Endothelial cell of umbilical vein (primary cell): Measurements from ENCODE around the gene ACP1. TPM values are rescaled to one million over a fixed set of nuclear protein-coding genes. Genes with fewer than 3 reads are reported as not detected.

Source experiments
- BruUV-seq: library from RNA; stranded (reverse); fragments of 400-500 nt; replicated peaks from 2 replicates; lab custom pipeline; 2021; lab: Mats Ljungman, UMichigan
- CTCF ChIA-PET: fragments of 300-600, 350-600 bp; sonication (Branson Sonifier 250); formaldehyde crosslinking; loops from one replicate; lab custom pipeline; 2021; ENCODE audit warnings: antibody characterized with exemption, inconsistent platforms; lab: Charles Lee
- POLR2A ChIA-PET: fragments of 300-600, 350-600 bp; sonication (Branson Sonifier 250); formaldehyde crosslinking; loops from one replicate; lab custom pipeline; 2021; ENCODE audit warnings: antibody characterized with exemption, inconsistent platforms; lab: Charles Lee
- DNase-seq: peaks from one replicate; pipeline ENCODE4 v3.0.0-alpha.2; 2011; ENCODE audit warnings: low read depth, low spot score
- FAIRE-seq: peaks from 2 replicates; lab custom pipeline; 2011; peaks lifted over from hg19 to GRCh38; lab: Jason Lieb, UNC
- H2AFZ ChIP-seq: 2 replicates; pipeline ENCODE4 v1.6.0; 2012; ENCODE audit warnings: low read depth, low read length, control low read depth, inconsistent platforms
- H3K27ac ChIP-seq: 2 replicates; pipeline ENCODE4 v1.5.1; 2011; ENCODE audit warnings: low read depth, mild to moderate bottlenecking, control low read depth, low read length, moderate library complexity; ENCODE audit not compliant: insufficient read depth
- H3K27me3 ChIP-seq, 2 experiments: 2 replicates each; pipeline versions ENCODE4 v1.6.0 to v1.6.1; 2011; ENCODE audit warnings: low read length in 2 of 2, mixed read lengths in 1 of 2; ENCODE audit not compliant: control insufficient read depth in 2 of 2, insufficient read depth in 2 of 2
- H3K36me3 ChIP-seq, 2 experiments: 2 replicates in 1 of 2; 3 replicates in 1 of 2; pipeline ENCODE4 v1.5.1; 2011; ENCODE audit warnings: low read length in 2 of 2, mild to moderate bottlenecking in 1 of 2, moderate library complexity in 1 of 2; ENCODE audit not compliant: control insufficient read depth in 2 of 2, insufficient read depth in 2 of 2; ENCODE audit errors: extremely low read depth in 1 of 2
- H3K4me1 ChIP-seq: 3 replicates; pipeline ENCODE4 v1.5.1; 2011; ENCODE audit warnings: mild to moderate bottlenecking, low read length; ENCODE audit not compliant: control insufficient read depth, insufficient read depth; ENCODE audit errors: extremely low read depth
- H3K4me2 ChIP-seq: 2 replicates; pipeline ENCODE4 v1.6.1; 2011; ENCODE audit warnings: low read length, control low read depth, mixed read lengths; ENCODE audit not compliant: insufficient read depth
- H3K4me3 ChIP-seq, 3 experiments: fragments of 200-600 bp in 1 of 3; sonication (generic), shearing (Covaris generic) in 1 of 3; replicated peaks in 1 of 3; 2 replicates each; pipeline ENCODE4 v1.5.1; 2011 to 2016; ENCODE audit warnings: control low read depth in 3 of 3, low read length in 3 of 3, mild to moderate bottlenecking in 2 of 3, inconsistent platforms in 1 of 3, low read depth in 1 of 3, moderate library complexity in 1 of 3; ENCODE audit not compliant: insufficient read depth in 1 of 3
- H3K79me2 ChIP-seq: 2 replicates; pipeline ENCODE4 v1.6.0; 2012; ENCODE audit warnings: low read length, inconsistent platforms; ENCODE audit not compliant: control insufficient read depth, insufficient read depth
- H3K9ac ChIP-seq: replicated peaks from 2 replicates; pipeline ENCODE3; 2011; ENCODE audit warnings: low read length, control low read depth; ENCODE audit not compliant: insufficient read depth; ENCODE audit errors: extremely low read depth
- H3K9me1 ChIP-seq: replicated peaks from 3 replicates; pipeline ENCODE4 v1.6.0; 2011; ENCODE audit warnings: mild to moderate bottlenecking, low read length; ENCODE audit not compliant: control insufficient read depth, insufficient read depth; ENCODE audit errors: extremely low read depth
- H3K9me3 ChIP-seq: replicated peaks from 2 replicates; pipeline ENCODE4 v1.5.1; 2012; ENCODE audit warnings: low read length, inconsistent platforms; ENCODE audit not compliant: control insufficient read depth, insufficient read depth
- H4K20me1 ChIP-seq: replicated peaks from 2 replicates; pipeline ENCODE3; 2011; ENCODE audit warnings: mild to moderate bottlenecking, low read length; ENCODE audit not compliant: control insufficient read depth, insufficient read depth; ENCODE audit errors: extremely low read depth
- CTCF ChIP-seq, 2 donors: IDR thresholded peaks; 1 replicate in 1 of 2; 2 replicates in 1 of 2; pipeline ENCODE4 v1.5.1; 2011; ENCODE audit warnings: low read length in 2 of 2, mild to moderate bottlenecking in 2 of 2, moderate library complexity in 2 of 2, control low read depth in 1 of 2, inconsistent platforms in 1 of 2, low read depth in 1 of 2; ENCODE audit not compliant: insufficient read depth in 1 of 2; ENCODE audit errors: extremely low read depth in 1 of 2
- EZH2 ChIP-seq: IDR thresholded peaks from 2 replicates; pipeline ENCODE4 v1.6.1; 2012; ENCODE audit warnings: borderline replicate concordance, low read depth, mild to moderate bottlenecking, moderate library complexity, low read length, inconsistent platforms; ENCODE audit not compliant: severe bottlenecking
- FOS ChIP-seq: IDR thresholded peaks from 2 replicates; pipeline ENCODE4 v1.6.1; 2011; ENCODE audit warnings: mild to moderate bottlenecking, low read length, moderate library complexity, borderline replicate concordance; ENCODE audit not compliant: insufficient read depth
- GATA2 ChIP-seq: IDR thresholded peaks from 2 replicates; pipeline ENCODE4 v1.7.0; 2011; ENCODE audit warnings: low read depth, mild to moderate bottlenecking, moderate library complexity, mixed read lengths, low read length; ENCODE audit not compliant: insufficient read length, insufficient read depth
- JUN ChIP-seq: IDR thresholded peaks from 2 replicates; pipeline ENCODE4 v1.6.1; 2011; ENCODE audit warnings: borderline replicate concordance, low read depth; ENCODE audit not compliant: insufficient read length, insufficient read depth
- MAX ChIP-seq: IDR thresholded peaks from 2 replicates; pipeline ENCODE4 v1.6.1; 2011; ENCODE audit not compliant: insufficient read depth, insufficient read length
- MYC ChIP-seq: IDR thresholded peaks from one replicate; pipeline ENCODE4 v1.6.1; 2011; ENCODE audit warnings: mild to moderate bottlenecking, low read depth, low read length
- POLR2A ChIP-seq: IDR thresholded peaks from 2 replicates; pipeline ENCODE4 v1.6.1; 2012; ENCODE audit warnings: low read depth, mild to moderate bottlenecking, control low read depth, low read length
- POLR2AphosphoS5 ChIP-seq: IDR thresholded peaks from 2 replicates; pipeline ENCODE4 v1.6.1; 2012; ENCODE audit warnings: low read depth, mild to moderate bottlenecking, control low read depth, low read length, moderate library complexity; ENCODE audit not compliant: insufficient read depth
- dilution Hi-C: fragments of 300-500 bp; cut with MboI; formaldehyde crosslinking; loops from one replicate; pipeline ENCODE4 v1.15.0; 2019; ENCODE audit warnings: low sequenced_read_pairs; ENCODE audit not compliant: extremely low pct_ligation_motif_present
- intact Hi-C: fragments of 100-400 bp; cut with micrococcal nuclease; formaldehyde crosslinking; loops from one replicate; pipeline ENCODE4 v1.10.0; 2022
- polyA plus RNA-seq, 4 experiments: library from polyadenylated mRNA; depleted of rRNA in 3 of 4; stranded (reverse) in 3 of 4; unstranded in 1 of 4; fragments of >200 nt; gene quantifications; 2 replicates each; pipeline versions ENCODE4 v1.2.1 to v1.2.3, GENCODE V29; 2011 to 2012; ENCODE audit warnings: missing spikeins in 1 of 4
- total RNA-seq: library from RNA; stranded (reverse); gene quantifications from 2 replicates; pipeline ENCODE4 v1.2.3, GENCODE V29; 2021

Gene ACP1
- total and polyA plus RNA-seq, 2 donors (not counting 3 experiments of a cell fraction or from before 2014, with no cell fraction given) = 63.4 to 80.2 TPM

DNA sequence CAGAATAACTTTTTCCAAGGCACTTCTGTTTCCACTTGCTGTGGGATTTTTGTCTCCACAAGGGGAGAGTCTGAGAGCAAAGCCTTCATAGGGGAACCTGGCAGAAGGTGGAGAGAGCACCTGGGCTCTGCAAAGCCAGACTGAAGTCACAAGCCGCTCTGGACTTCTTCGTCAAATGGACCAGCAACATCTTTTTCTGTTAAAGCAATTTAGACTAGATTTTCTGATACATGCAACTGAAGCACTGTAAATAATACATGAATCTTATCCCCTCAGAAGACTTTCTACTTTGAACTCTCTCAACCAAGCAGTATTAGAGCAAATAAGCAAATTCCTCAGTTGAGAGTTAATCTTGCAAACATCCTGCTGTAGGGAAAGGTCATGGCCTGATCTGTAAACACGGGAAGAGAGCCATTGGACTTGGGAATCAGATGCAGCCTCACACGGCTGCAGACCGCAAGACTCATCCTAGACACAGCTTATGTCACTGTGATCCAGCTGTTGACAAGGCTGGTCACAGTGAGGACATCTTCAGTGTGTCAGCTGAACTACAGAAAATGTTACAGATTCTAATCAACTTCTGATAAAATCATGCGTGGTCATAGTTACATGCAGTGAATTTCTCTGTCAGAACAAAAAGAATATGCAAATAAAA is 4.1 kb upstream of the ACP1 start:
- peaks cover 6% of the 10 kb centered on the region for H3K79me2 ChIP-seq
- no peak for FAIRE-seq
- CTCF ChIA-PET = interaction anchor here (1.2 to 1.4 kb wide), 2 partner anchors 14 kb away, joined by 3 read pairs; no protein-coding TSS in a partner anchor

More for the DNA sequence above, 4.1 kb upstream of the ACP1 start:
- H2AFZ ChIP-seq = no peak overlapping the region
- no peak for TF ChIP-seq POLR2AphosphoS5
- TF ChIP-seq CTCF (IDR thresholded peaks at IDR 0.05; ENCODE audit: extremely low read depth in 1 of 2, insufficient read depth in 1 of 2, low read depth in 1 of 2, low read length in 2 of 2) = no peak
- TF ChIP-seq EZH2 = no peak
- no peak for TF ChIP-seq POLR2A
- no peak for TF ChIP-seq FOS
- TF ChIP-seq JUN = no peak
- no peak for TF ChIP-seq MYC
- TF ChIP-seq MAX = no peak
- TF ChIP-seq GATA2 = no peak
- DNase-seq = no peak
- H4K20me1 ChIP-seq = peaks cover 2% of the 10 kb centered on the region
- no peaks in the 10 kb centered on the region for H3K9me1 ChIP-seq
- BruUV-seq = no TSS peak
- H3K9ac ChIP-seq = no peak overlapping the region
- POLR2A ChIA-PET = no interaction called here
- no peaks in the 10 kb centered on the region for H3K9me3 ChIP-seq
- H3K4me3 ChIP-seq = no peak overlapping the region
- intact Hi-C loops = loop anchor here (5.0 kb wide), 1 partner anchor 1367 kb away; no protein-coding TSS in a partner anchor
- no peak overlapping the region for H3K27ac ChIP-seq
- dilution Hi-C loops = no loop called here
- no peaks in the 10 kb centered on the region for H3K27me3 ChIP-seq
- no peak overlapping the region for H3K4me2 ChIP-seq
- no peaks in the 10 kb centered on the region for H3K36me3 ChIP-seq
- H3K4me1 ChIP-seq = peaks cover 9% of the 10 kb centered on the region
